Natural killer cell (primary cell): Measurements from ENCODE around the gene BNC2. TPM values are rescaled to one million over a fixed set of nuclear protein-coding genes. Genes with fewer than 3 reads are reported as not detected.

Experiments used
- ATAC-seq, 3 donors: fragments of 150-1000 bp in 2 of 3; fragments of 200-7000 bp in 1 of 3; cut with Tn5 transposase; 1 replicate in 1 of 3; 2 replicates in 2 of 3; pipeline ENCODE4 v1.10.0; 2021; ENCODE audit warnings: mild to moderate bottlenecking in 2 of 3, moderate library complexity in 2 of 3
- DNase-seq, 2 donors: peaks; one replicate each; pipeline versions ENCODE4 v3.0.0 to v3.0.0-alpha.2; 2013 to 2021; ENCODE audit warnings: mixed read lengths in 1 of 2
- H3K27ac ChIP-seq: one replicate; pipeline ENCODE4 v1.5.1; 2013; ENCODE audit warnings: mild to moderate bottlenecking, low read length
- H3K27me3 ChIP-seq: one replicate; pipeline ENCODE4 v1.6.1; 2013; ENCODE audit warnings: low read length; ENCODE audit not compliant: control insufficient read depth, insufficient read depth
- H3K36me3 ChIP-seq: one replicate; pipeline ENCODE4 v1.6.1; 2013; ENCODE audit warnings: low read length; ENCODE audit not compliant: control insufficient read depth, insufficient read depth
- H3K4me1 ChIP-seq: one replicate; pipeline ENCODE4 v1.6.1; 2013; ENCODE audit warnings: low read length; ENCODE audit not compliant: control insufficient read depth, insufficient read depth
- H3K4me3 ChIP-seq: one replicate; pipeline ENCODE4 v1.5.1; 2013; ENCODE audit warnings: low read length
- H3K9me3 ChIP-seq: one replicate; pipeline ENCODE4 v1.6.1; 2013; ENCODE audit warnings: low read length; ENCODE audit not compliant: control insufficient read depth, insufficient read depth
- H3K27ac Mint-ChIP-seq, 2 donors: one replicate each; pipeline ENCODE4 v1.8.0; 2022; ENCODE audit warnings: mild to moderate bottlenecking in 2 of 2, mixed read lengths in 2 of 2, moderate library complexity in 1 of 2
- H3K27me3 Mint-ChIP-seq, 2 donors: one replicate each; pipeline ENCODE4 v1.8.0; 2022; ENCODE audit warnings: low read depth in 2 of 2, mixed read lengths in 2 of 2
- H3K36me3 Mint-ChIP-seq: one replicate; pipeline ENCODE4 v1.8.0; 2022; ENCODE audit warnings: mixed read lengths
- H3K4me1 Mint-ChIP-seq, 2 donors: one replicate each; pipeline ENCODE4 v1.8.0; 2022; ENCODE audit warnings: mixed read lengths in 2 of 2
- H3K4me3 Mint-ChIP-seq: one replicate; pipeline ENCODE4 v1.8.0; 2022; ENCODE audit warnings: mild to moderate bottlenecking, moderate library complexity, mixed read lengths
- H3K9me3 Mint-ChIP-seq, 2 donors: one replicate each; pipeline ENCODE4 v1.8.0; 2022; ENCODE audit warnings: mixed read lengths in 2 of 2
- CTCF ChIP-seq: fragments of 200-600 bp; IDR thresholded peaks from one replicate; pipeline ENCODE4 v1.8.0; 2022; ENCODE audit warnings: antibody characterized with exemption
- WGBS: methylation state at CpG from one replicate; pipeline ENCODE4 v1.1.7; 2013; ENCODE audit warnings: missing lambda C conversion rate; ENCODE audit not compliant: insufficient coverage; 5-methylcytosine and 5-hydroxymethylcytosine counted together
- intact Hi-C: fragments of 100-400 bp; cut with micrococcal nuclease; formaldehyde crosslinking; loops from one replicate; pipeline ENCODE4 v1.14.2; 2022
- total RNA-seq, 4 donors: library from RNA; stranded (reverse); fragments of 120-200 nt in 1 of 4; gene quantifications; one replicate each; pipeline versions ENCODE4 v1.2.3 to v1.2.4, GENCODE V29; 2013 to 2022

Gene BNC2
- total RNA-seq, 3 donors from 2014 or later (not counting 1 experiment from before 2014, with no cell fraction given), result 36.9 to 84.2 (median 66.5) TPM

GRCh38 chr9:16705111-16705604 lies 165.3 kb downstream of the BNC2 start:
- H3K27ac Mint-ChIP-seq, result no peak overlapping the region
- H3K9me3 Mint-ChIP-seq, result no peaks in the 10 kb centered on the region
- no peaks in the 10 kb centered on the region for H3K36me3 Mint-ChIP-seq
- H3K27ac ChIP-seq, result no peak overlapping the region
- no peaks in the 10 kb centered on the region for H3K27me3 Mint-ChIP-seq
- no peaks in the 10 kb centered on the region for H3K36me3 ChIP-seq
- H3K4me1 Mint-ChIP-seq, result peaks cover 17 to 28% of the 10 kb centered on the region in 2 donors
- H3K4me3 Mint-ChIP-seq, result no peak overlapping the region
- WGBS, result 89% methylated on average over 8 of the region's 9 CpGs
- no peaks in the 10 kb centered on the region for H3K27me3 ChIP-seq
- intact Hi-C loops, result no loop called here
- no peak overlapping the region for H3K4me3 ChIP-seq
- H3K4me1 ChIP-seq, result no peaks in the 10 kb centered on the region
- no peak for TF ChIP-seq CTCF
- no peaks in the 10 kb centered on the region for H3K9me3 ChIP-seq
- ATAC-seq (peak in 1 of 3 donors; percentile 14), DNase-seq (no peak)

- no peaks in the 10 kb centered on the region for H3K27me3 ChIP-seq
- DNase-seq, result no peak
- 89% methylated on average over 7 of the region's 12 CpGs for WGBS
- no peaks in the 10 kb centered on the region for H3K9me3 ChIP-seq
- H3K4me1 ChIP-seq, result no peaks in the 10 kb centered on the region
- H3K36me3 ChIP-seq, result no peaks in the 10 kb centered on the region
- no peak for TF ChIP-seq CTCF
- no peak overlapping the region for H3K27ac Mint-ChIP-seq
- H3K9me3 Mint-ChIP-seq, result no peaks in the 10 kb centered on the region
- H3K27ac ChIP-seq, result no peak overlapping the region
- H3K4me1 Mint-ChIP-seq, result peaks cover 16 to 28% of the 10 kb centered on the region in 2 donors
- ATAC-seq, result no peak
- no peak overlapping the region for H3K4me3 Mint-ChIP-seq
- no peaks in the 10 kb centered on the region for H3K27me3 Mint-ChIP-seq
- no peak overlapping the region for H3K4me3 ChIP-seq
- H3K36me3 Mint-ChIP-seq, result no peaks in the 10 kb centered on the region
- intact Hi-C loops, result no loop called here
Measured at GRCh38 chr9:16704116-16705110, 166.1 kb downstream of the BNC2 start.

- Histone ChIP-seq H3K36me3 (no peaks in the 10 kb centered on the region), H3K4me3 (no peak overlapping the region), H3K27me3 (no peaks in the 10 kb centered on the region), H3K9me3 (no peaks in the 10 kb centered on the region), H3K4me1 (no peaks in the 10 kb centered on the region), H3K27ac (no peak overlapping the region)
- Mint-ChIP-seq H3K27ac (no peak overlapping the region), H3K4me1 (peaks cover 8 to 20% of the 10 kb centered on the region in 2 donors), H3K36me3 (no peaks in the 10 kb centered on the region), H3K27me3 (no peaks in the 10 kb centered on the region), H3K4me3 (no peak overlapping the region), H3K9me3 (no peaks in the 10 kb centered on the region)
- intact Hi-C loops, result no loop called here
- no peak for DNase-seq
- ATAC-seq, result no peak
- 41% methylated on average over 2 of the region's 2 CpGs for WGBS
- no peak for TF ChIP-seq CTCF
Measured at GRCh38 chr9:16701347-16701746, 169.1 kb downstream of the BNC2 start.
